Osteocyte (in vitro differentiated cells): ENCODE data around the gene CACNA1C. TPM values are rescaled to one million over a fixed set of nuclear protein-coding genes. Genes with fewer than 3 reads are reported as not detected.

Experiments
- DNase-seq: peaks from one replicate; pipeline ENCODE4 v3.0.0; 2021; ENCODE audit warnings: mixed read lengths; ENCODE audit not compliant: unreplicated experiment; ENCODE audit errors: extremely low spot score
- H3K27ac Mint-ChIP-seq: one replicate; pipeline ENCODE4 v1.8.0; 2021; ENCODE audit warnings: mild to moderate bottlenecking, mixed read lengths; ENCODE audit not compliant: unreplicated experiment
- H3K27me3 Mint-ChIP-seq: one replicate; pipeline ENCODE4 v1.8.0; 2021; ENCODE audit warnings: mixed read lengths; ENCODE audit not compliant: unreplicated experiment
- H3K36me3 Mint-ChIP-seq: one replicate; pipeline ENCODE4 v1.8.0; 2021; ENCODE audit warnings: mixed read lengths; ENCODE audit not compliant: unreplicated experiment
- H3K4me1 Mint-ChIP-seq: one replicate; pipeline ENCODE4 v1.8.0; 2021; ENCODE audit warnings: mixed read lengths; ENCODE audit not compliant: unreplicated experiment
- H3K4me3 Mint-ChIP-seq: one replicate; pipeline ENCODE4 v1.8.0; 2021; ENCODE audit warnings: mild to moderate bottlenecking, moderate library complexity, mixed read lengths; ENCODE audit not compliant: unreplicated experiment
- H3K9me3 Mint-ChIP-seq: one replicate; pipeline ENCODE4 v1.8.0; 2021; ENCODE audit warnings: mixed read lengths; ENCODE audit not compliant: unreplicated experiment
- CTCF ChIP-seq: fragments of 200-600 bp; sonication (generic); IDR thresholded peaks from 2 replicates; pipeline ENCODE4 v1.5.0; 2021; ENCODE audit warnings: antibody characterized with exemption, mild to moderate bottlenecking, moderate library complexity
- total RNA-seq: library from RNA; stranded (reverse); gene quantifications from 2 replicates; pipeline ENCODE4 v1.2.1, GENCODE V29; 2021

Gene CACNA1C
- total RNA-seq, 1 donor from 2014 or later: 67.4 TPM

- no peak overlapping the region for H3K27ac Mint-ChIP-seq
- peaks cover 10% of the 10 kb centered on the region for H3K36me3 Mint-ChIP-seq
- H3K27me3 Mint-ChIP-seq: no peaks in the 10 kb centered on the region
- H3K4me3 Mint-ChIP-seq: no peak overlapping the region
- no peak for DNase-seq
- H3K4me1 Mint-ChIP-seq: peaks cover 6% of the 10 kb centered on the region
- no peak for TF ChIP-seq CTCF
- H3K9me3 Mint-ChIP-seq: no peaks in the 10 kb centered on the region
Observed at GRCh38 chr12:2226641-2227040, 173.9 kb downstream of the CACNA1C start.

GRCh38 chr12:2227360-2227759 is 174.6 kb downstream of the CACNA1C start:
- Mint-ChIP-seq H3K4me1 (peaks cover 6% of the 10 kb centered on the region), H3K36me3 (peaks cover 8% of the 10 kb centered on the region), H3K4me3 (no peak overlapping the region), H3K27ac (no peak overlapping the region), H3K27me3 (no peaks in the 10 kb centered on the region), H3K9me3 (no peaks in the 10 kb centered on the region)
- TF ChIP-seq CTCF: no peak
- no peak for DNase-seq

- peaks cover 5% of the 10 kb centered on the region for H3K36me3 Mint-ChIP-seq
- no peak for TF ChIP-seq CTCF
- H3K4me3 Mint-ChIP-seq: no peak overlapping the region
- no peaks in the 10 kb centered on the region for H3K9me3 Mint-ChIP-seq
- DNase-seq: no peak
- no peak overlapping the region for H3K27ac Mint-ChIP-seq
- H3K27me3 Mint-ChIP-seq: no peaks in the 10 kb centered on the region
- peaks cover 9% of the 10 kb centered on the region for H3K4me1 Mint-ChIP-seq
Observed at GRCh38 chr12:2228535-2228934, 175.7 kb downstream of the CACNA1C start.

GRCh38 chr12:2229661-2230539 is 177.1 kb downstream of the CACNA1C start:
- Mint-ChIP-seq H3K27ac (no peak overlapping the region), H3K9me3 (no peaks in the 10 kb centered on the region), H3K4me3 (no peak overlapping the region), H3K4me1 (peaks cover 18% of the 10 kb centered on the region), H3K27me3 (no peaks in the 10 kb centered on the region), H3K36me3 (peaks cover 5% of the 10 kb centered on the region)
- DNase-seq: no peak
- no peak for TF ChIP-seq CTCF

GRCh38 chr12:2231011-2231595 is 178.3 kb downstream of the CACNA1C start:
- TF ChIP-seq CTCF: no peak
- no peak overlapping the region for H3K27ac Mint-ChIP-seq
- no peaks in the 10 kb centered on the region for H3K9me3 Mint-ChIP-seq
- DNase-seq: no peak
- H3K36me3 Mint-ChIP-seq: peaks cover 5% of the 10 kb centered on the region
- H3K4me3 Mint-ChIP-seq: no peak overlapping the region
- peaks cover 18% of the 10 kb centered on the region for H3K4me1 Mint-ChIP-seq
- no peaks in the 10 kb centered on the region for H3K27me3 Mint-ChIP-seq
